ENCODE measurements around the gene OR6S1.
"Not testable (repeated sequence)": the region's sequence is repeated elsewhere in the genome, so short reads cannot be mapped to it uniquely, and the experiment has no call there.

Gene OR6S1

GRCh38 chr14:20610002-20610765 lies 31.3 kb downstream of the OR6S1 start:
- DNase-seq (ENCODE audit: low spot score), result peak; percentile 69

- DNase-seq (ENCODE audit: low spot score), result peak; percentile 86
These were observed 32.1 kb downstream of the OR6S1 start for GRCh38 chr14:20609215-20610001.

- DNase-seq (ENCODE audit: low spot score), result no peak
These were observed 32.9 kb downstream of the OR6S1 start for GRCh38 chr14:20608383-20609110.

- DNase-seq (ENCODE audit: low spot score), result no peak
These were observed 33.9 kb downstream of the OR6S1 start for GRCh38 chr14:20607617-20608016.

- DNase-seq (ENCODE audit: low spot score), result no peak
These were observed 34.6 kb downstream of the OR6S1 start for GRCh38 chr14:20606902-20607242.

GRCh38 chr14:20606190-20606901 lies 35.1 kb downstream of the OR6S1 start:
- DNase-seq (ENCODE audit: low spot score), result no peak

- DNase-seq (ENCODE audit: low spot score), result no peak
These were observed 37.4 kb downstream of the OR6S1 start for GRCh38 chr14:20603813-20604690.

GRCh38 chr14:20602583-20602982 lies 38.9 kb downstream of the OR6S1 start:
- no peak for DNase-seq (ENCODE audit: low spot score)

- DNase-seq (ENCODE audit: low spot score), result no peak
These were observed 40.0 kb downstream of the OR6S1 start for GRCh38 chr14:20601522-20601921.

GRCh38 chr14:20597108-20597507 lies 44.4 kb downstream of the OR6S1 start:
- DNase-seq (ENCODE audit: low spot score), result no peak

- DNase-seq (ENCODE audit: low spot score), result not testable (repeated sequence)
These were observed 45.8 kb downstream of the OR6S1 start for GRCh38 chr14:20595726-20596125.

GRCh38 chr14:20592574-20592973 lies 48.9 kb downstream of the OR6S1 start:
- DNase-seq (ENCODE audit: low spot score), result no peak

- no peak for DNase-seq (ENCODE audit: low spot score)
These were observed 50.3 kb downstream of the OR6S1 start, which contains the start of gene RNASE12 for GRCh38 chr14:20591235-20591634. Gene RNASE12 (minus strand): TSS chr14:20591376. CDS start chr14:20590723, 653 bp downstream.
